ENCODE measurements around the gene ATXN3. TPM values are rescaled to one million over a fixed set of nuclear protein-coding genes. Genes with fewer than 3 reads are reported as not detected.
"Not testable (repeated sequence)": the region's sequence is repeated elsewhere in the genome, so short reads cannot be mapped to it uniquely, and the experiment has no call there.

ATXN3 gene
- total RNA-seq, 1 donor from 2014 or later = 24.2 TPM

DNA sequence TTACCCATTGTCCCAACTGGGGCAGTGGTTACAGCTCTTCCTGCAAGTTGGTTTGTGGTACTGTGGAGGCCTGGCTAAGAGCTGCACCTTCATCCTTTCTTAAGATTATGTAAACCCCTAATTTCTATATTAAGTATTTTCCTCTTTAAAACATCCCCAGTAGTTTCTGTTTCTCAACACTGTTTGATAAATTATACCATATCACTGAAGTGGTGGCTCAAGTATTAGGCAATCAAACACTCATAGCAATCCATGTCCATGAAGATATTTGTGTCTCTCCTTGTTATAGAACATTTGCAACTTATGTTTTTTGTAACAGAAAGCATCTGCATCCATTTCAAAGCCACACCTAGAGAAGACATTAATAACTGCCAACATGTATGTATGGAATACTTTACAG lies 31.8 kb downstream of the ATXN3 start:
- Mint-ChIP-seq H3K27me3 (ENCODE audit: low read depth, unreplicated experiment) (no peaks in the 10 kb centered on the region), H3K36me3 (ENCODE audit: low read depth, unreplicated experiment) (peaks cover 9% of the 10 kb centered on the region), H3K4me1 (ENCODE audit: low read depth, unreplicated experiment) (no peaks in the 10 kb centered on the region), H3K9me3 (ENCODE audit: unreplicated experiment) (no peaks in the 10 kb centered on the region), H3K27ac (ENCODE audit: unreplicated experiment) (no peak overlapping the region), H3K4me3 (ENCODE audit: unreplicated experiment) (no peak overlapping the region)
- Histone ChIP-seq H3K79me2 (ENCODE audit: insufficient read depth, low read length) (no peaks in the 10 kb centered on the region), H3K4me1 (ENCODE audit: insufficient read depth, low read length) (no peaks in the 10 kb centered on the region), H2AFZ (ENCODE audit: low read depth, low read length) (no peak overlapping the region), H3K4me2 (ENCODE audit: low read length) (no peak overlapping the region), H4K20me1 (ENCODE audit: insufficient read depth, low read length) (no peaks in the 10 kb centered on the region), H3K9ac (ENCODE audit: low read length) (no peak overlapping the region), H3K9me3 (ENCODE audit: insufficient read depth, low read depth, low read length) (no peaks in the 10 kb centered on the region), H3K27me3 (ENCODE audit: insufficient read depth, low read length) (no peaks in the 10 kb centered on the region), H3K27ac (ENCODE audit: low read depth, low read length) (no peak overlapping the region), H3K4me3 (ENCODE audit: insufficient read depth, low read depth, low read length) (no peak overlapping the region), H3K36me3 (ENCODE audit: insufficient read depth, low read length) (no peaks in the 10 kb centered on the region)
- TF ChIP-seq, protein P1, sequence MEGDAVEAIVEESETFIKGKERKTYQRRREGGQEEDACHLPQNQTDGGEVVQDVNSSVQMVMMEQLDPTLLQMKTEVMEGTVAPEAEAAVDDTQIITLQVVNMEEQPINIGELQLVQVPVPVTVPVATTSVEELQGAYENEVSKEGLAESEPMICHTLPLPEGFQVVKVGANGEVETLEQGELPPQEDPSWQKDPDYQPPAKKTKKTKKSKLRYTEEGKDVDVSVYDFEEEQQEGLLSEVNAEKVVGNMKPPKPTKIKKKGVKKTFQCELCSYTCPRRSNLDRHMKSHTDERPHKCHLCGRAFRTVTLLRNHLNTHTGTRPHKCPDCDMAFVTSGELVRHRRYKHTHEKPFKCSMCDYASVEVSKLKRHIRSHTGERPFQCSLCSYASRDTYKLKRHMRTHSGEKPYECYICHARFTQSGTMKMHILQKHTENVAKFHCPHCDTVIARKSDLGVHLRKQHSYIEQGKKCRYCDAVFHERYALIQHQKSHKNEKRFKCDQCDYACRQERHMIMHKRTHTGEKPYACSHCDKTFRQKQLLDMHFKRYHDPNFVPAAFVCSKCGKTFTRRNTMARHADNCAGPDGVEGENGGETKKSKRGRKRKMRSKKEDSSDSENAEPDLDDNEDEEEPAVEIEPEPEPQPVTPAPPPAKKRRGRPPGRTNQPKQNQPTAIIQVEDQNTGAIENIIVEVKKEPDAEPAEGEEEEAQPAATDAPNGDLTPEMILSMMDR (IDR thresholded peaks at IDR 0.05; ENCODE audit: insufficient read depth, low read depth, low read length) = no peak
- no peak for TF ChIP-seq EZH2 (IDR thresholded peaks at IDR 0.05; ENCODE audit: insufficient read depth, low read length)
- FAIRE-seq (no peak), DNase-seq (ENCODE audit: low read depth) (no peak)

DNA sequence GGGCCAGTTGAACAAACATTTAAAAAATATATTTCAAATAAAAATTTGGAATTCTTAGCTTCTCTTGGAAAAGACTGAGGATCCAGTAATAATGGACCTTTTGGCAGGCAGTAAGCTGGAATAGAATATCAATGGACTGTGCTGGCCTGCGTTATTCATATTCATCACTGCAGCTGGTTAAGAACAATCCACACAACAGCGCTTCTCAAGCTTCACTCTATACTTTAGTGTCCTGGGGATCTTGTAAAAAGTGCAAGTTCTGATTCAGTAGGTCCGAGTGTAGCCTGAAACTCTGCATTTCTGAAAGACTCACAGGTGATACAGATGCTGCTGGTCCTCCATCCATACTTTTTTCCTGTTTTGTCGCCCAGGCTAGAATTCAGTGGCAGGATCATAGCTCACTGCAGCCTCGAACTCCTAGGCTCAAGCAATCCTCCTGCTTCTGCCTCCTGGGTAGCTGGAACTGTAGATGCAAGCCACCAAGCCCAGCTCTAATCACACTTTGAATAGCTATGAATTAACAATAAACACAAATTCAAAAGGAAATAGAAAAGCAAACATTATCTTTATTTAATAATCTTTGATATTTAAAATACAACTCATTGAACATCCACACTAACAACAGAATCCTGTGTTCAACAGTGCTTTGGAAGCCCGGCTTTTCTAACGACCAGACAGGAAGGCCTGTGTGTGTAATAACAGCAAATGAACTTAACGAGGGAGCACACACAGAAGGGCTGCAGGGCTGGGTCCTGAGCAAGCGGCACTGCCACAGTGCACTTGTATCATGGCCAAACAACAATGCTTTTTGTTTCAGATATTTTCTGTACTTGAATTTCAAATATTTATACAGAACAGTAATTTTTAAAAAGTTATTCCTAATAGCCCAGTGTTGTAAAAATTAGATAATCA lies 48.1 kb downstream of the ATXN3 start:
- H3K4me3 ChIP-seq (ENCODE audit: insufficient read depth, low read depth, low read length) = no peak overlapping the region
- H4K20me1 ChIP-seq (ENCODE audit: insufficient read depth, low read length) = no peaks in the 10 kb centered on the region
- H3K36me3 ChIP-seq (ENCODE audit: insufficient read depth, low read length) = no peaks in the 10 kb centered on the region
- Mint-ChIP-seq H3K4me1 (ENCODE audit: low read depth, unreplicated experiment) (peaks cover 1% of the 10 kb centered on the region), H3K4me3 (ENCODE audit: unreplicated experiment) (no peak overlapping the region), H3K27ac (ENCODE audit: unreplicated experiment) (no peak overlapping the region), H3K36me3 (ENCODE audit: low read depth, unreplicated experiment) (peaks cover 4% of the 10 kb centered on the region), H3K9me3 (ENCODE audit: unreplicated experiment) (no peaks in the 10 kb centered on the region), H3K27me3 (ENCODE audit: low read depth, unreplicated experiment) (no peaks in the 10 kb centered on the region)
- H2AFZ ChIP-seq (ENCODE audit: low read depth, low read length) = no peak overlapping the region
- H3K9me3 ChIP-seq (ENCODE audit: insufficient read depth, low read depth, low read length) = no peaks in the 10 kb centered on the region
- no peak for FAIRE-seq
- H3K4me2 ChIP-seq (ENCODE audit: low read length) = no peak overlapping the region
- no peak overlapping the region for H3K9ac ChIP-seq (ENCODE audit: low read length)
- no peak overlapping the region for H3K27ac ChIP-seq (ENCODE audit: low read depth, low read length)
- DNase-seq (ENCODE audit: low read depth) = no peak
- H3K4me1 ChIP-seq (ENCODE audit: insufficient read depth, low read length) = no peaks in the 10 kb centered on the region
- TF ChIP-seq, protein P1 (IDR thresholded peaks at IDR 0.05; ENCODE audit: insufficient read depth, low read depth, low read length) = no peak
- TF ChIP-seq EZH2 (IDR thresholded peaks at IDR 0.05; ENCODE audit: insufficient read depth, low read length) = no peak
- H3K27me3 ChIP-seq (ENCODE audit: insufficient read depth, low read length) = no peaks in the 10 kb centered on the region
- no peaks in the 10 kb centered on the region for H3K79me2 ChIP-seq (ENCODE audit: insufficient read depth, low read length)

DNA sequence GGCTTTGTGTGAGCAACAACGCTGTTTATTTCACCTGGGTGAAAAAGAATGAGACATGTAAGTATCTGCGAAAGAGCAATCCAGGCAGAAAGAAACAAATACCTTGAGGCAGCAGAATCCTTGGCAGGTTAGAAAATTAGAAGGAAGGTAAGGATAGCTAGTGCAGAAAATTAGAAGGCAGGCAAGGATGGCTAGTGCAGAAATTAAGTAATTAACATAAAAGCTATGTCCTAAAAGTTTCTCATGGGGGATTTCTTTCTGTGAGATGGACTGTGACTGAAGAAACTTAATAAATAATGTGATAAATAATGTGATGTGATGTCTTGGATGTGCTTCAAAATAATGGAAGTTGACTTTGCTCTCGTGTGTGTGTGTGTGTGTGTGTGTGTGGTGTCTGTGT lies 56.6 kb downstream of the ATXN3 start:
- peaks cover 13% of the 10 kb centered on the region for H3K9me3 Mint-ChIP-seq (ENCODE audit: unreplicated experiment)
- H3K4me2 ChIP-seq (ENCODE audit: low read length) = no peak overlapping the region
- no peak for DNase-seq (ENCODE audit: low read depth)
- no peaks in the 10 kb centered on the region for H3K4me1 ChIP-seq (ENCODE audit: insufficient read depth, low read length)
- no peaks in the 10 kb centered on the region for H3K27me3 ChIP-seq (ENCODE audit: insufficient read depth, low read length)
- TF ChIP-seq, protein P1 (IDR thresholded peaks at IDR 0.05; ENCODE audit: insufficient read depth, low read depth, low read length) = no peak
- no peak for TF ChIP-seq EZH2 (IDR thresholded peaks at IDR 0.05; ENCODE audit: insufficient read depth, low read length)
- no peak overlapping the region for H3K4me3 ChIP-seq (ENCODE audit: insufficient read depth, low read depth, low read length)
- no peak overlapping the region for H3K9ac ChIP-seq (ENCODE audit: low read length)
- no peaks in the 10 kb centered on the region for H3K9me3 ChIP-seq (ENCODE audit: insufficient read depth, low read depth, low read length)
- H3K36me3 ChIP-seq (ENCODE audit: insufficient read depth, low read length) = no peaks in the 10 kb centered on the region
- H3K4me3 Mint-ChIP-seq (ENCODE audit: unreplicated experiment) = no peak overlapping the region
- H3K27me3 Mint-ChIP-seq (ENCODE audit: low read depth, unreplicated experiment) = no peaks in the 10 kb centered on the region
- no peak overlapping the region for H2AFZ ChIP-seq (ENCODE audit: low read depth, low read length)
- H4K20me1 ChIP-seq (ENCODE audit: insufficient read depth, low read length) = no peaks in the 10 kb centered on the region
- H3K36me3 Mint-ChIP-seq (ENCODE audit: low read depth, unreplicated experiment) = peaks cover 23% of the 10 kb centered on the region
- H3K27ac Mint-ChIP-seq (ENCODE audit: unreplicated experiment) = no peak overlapping the region
- no peaks in the 10 kb centered on the region for H3K79me2 ChIP-seq (ENCODE audit: insufficient read depth, low read length)
- H3K27ac ChIP-seq (ENCODE audit: low read depth, low read length) = no peak overlapping the region
- H3K4me1 Mint-ChIP-seq (ENCODE audit: low read depth, unreplicated experiment) = peaks cover 1% of the 10 kb centered on the region
- FAIRE-seq = no peak

DNA sequence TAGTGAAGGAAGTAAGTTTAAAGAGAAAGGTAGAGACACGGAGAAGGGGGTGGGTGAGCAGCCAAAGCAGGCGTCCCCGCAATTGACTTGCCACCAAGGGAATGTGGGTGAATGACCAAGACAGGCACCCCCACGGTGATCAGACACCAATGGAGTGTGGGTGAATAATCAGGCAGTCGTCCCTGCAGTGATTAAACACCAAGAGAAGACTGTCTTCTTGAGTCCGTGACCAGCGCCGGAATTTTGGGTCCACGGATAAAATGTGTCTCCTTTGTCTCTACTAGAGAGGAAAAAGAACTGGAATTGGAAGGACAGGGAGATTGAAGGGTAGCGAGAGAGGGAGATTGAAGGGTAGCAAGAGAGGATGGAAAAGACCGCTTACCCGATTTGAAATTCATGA lies 57.2 kb downstream of the ATXN3 start:
- H3K27me3 Mint-ChIP-seq (ENCODE audit: low read depth, unreplicated experiment); H3K36me3 ChIP-seq (ENCODE audit: insufficient read depth, low read length); H3K4me3 ChIP-seq (ENCODE audit: insufficient read depth, low read depth, low read length); H3K27ac Mint-ChIP-seq (ENCODE audit: unreplicated experiment); H3K9me3 ChIP-seq (ENCODE audit: insufficient read depth, low read depth, low read length); H3K4me1 Mint-ChIP-seq (ENCODE audit: low read depth, unreplicated experiment); H3K27me3 ChIP-seq (ENCODE audit: insufficient read depth, low read length); H2AFZ ChIP-seq (ENCODE audit: low read depth, low read length); DNase-seq (ENCODE audit: low read depth); H4K20me1 ChIP-seq (ENCODE audit: insufficient read depth, low read length); H3K4me3 Mint-ChIP-seq (ENCODE audit: unreplicated experiment); H3K79me2 ChIP-seq (ENCODE audit: insufficient read depth, low read length); H3K27ac ChIP-seq (ENCODE audit: low read depth, low read length); H3K4me2 ChIP-seq (ENCODE audit: low read length); H3K4me1 ChIP-seq (ENCODE audit: insufficient read depth, low read length); FAIRE-seq; H3K9ac ChIP-seq (ENCODE audit: low read length): not testable (repeated sequence)
- Mint-ChIP-seq H3K9me3 (ENCODE audit: unreplicated experiment) (peaks cover 13% of the 10 kb centered on the region), H3K36me3 (ENCODE audit: low read depth, unreplicated experiment) (peaks cover 23% of the 10 kb centered on the region)
